GM19023 (cell line): ENCODE data around the gene HAGHL.
"Not testable (repeated sequence)": the region's sequence is repeated elsewhere in the genome, so short reads cannot be mapped to it uniquely, and the experiment has no call there.

Source experiments
- ATAC-seq: cut with Tn5 transposase; IDR thresholded peaks from one replicate; pipeline ENCODE4 v1.9.1; 2021; ENCODE audit warnings: mild to moderate bottlenecking, moderate library complexity; ENCODE audit not compliant: unreplicated experiment

The HAGHL gene

GRCh38 chr16:750485-750884, 23.6 kb downstream of the HAGHL start:
- ATAC-seq = no peak

GRCh38 chr16:751152-752006, 24.5 kb downstream of the HAGHL start:
- no peak for ATAC-seq

- no peak for ATAC-seq
These were observed 25.1 kb downstream of the HAGHL start for GRCh38 chr16:752007-752312.

- ATAC-seq = not testable (repeated sequence)
These were observed 27.3 kb downstream of the HAGHL start for GRCh38 chr16:754121-754607.

- no peak for ATAC-seq
These were observed 27.8 kb downstream of the HAGHL start for GRCh38 chr16:754656-755055.

GRCh38 chr16:756428-756827, 29.5 kb downstream of the HAGHL start:
- ATAC-seq = no peak

GRCh38 chr16:759110-759910, 32.4 kb downstream of the HAGHL start:
- ATAC-seq = no peak

- no peak for ATAC-seq
These were observed 33.2 kb downstream of the HAGHL start for GRCh38 chr16:760065-760464.

GRCh38 chr16:760545-761343, 33.8 kb downstream of the HAGHL start, which contains the start of gene MSLN:
Gene MSLN, plus strand, starts transcription at chr16:760734. Its CDS starts 1,947 bp downstream, at chr16:762681.
- no peak for ATAC-seq

GRCh38 chr16:761625-762513, 35.0 kb downstream of the HAGHL start:
- ATAC-seq = no peak

GRCh38 chr16:762595-763268, 35.8 kb downstream of the HAGHL start:
- ATAC-seq = no peak

- no peak for ATAC-seq
These were observed 36.7 kb downstream of the HAGHL start for GRCh38 chr16:763369-764183.

- no peak for ATAC-seq
These were observed 37.4 kb downstream of the HAGHL start for GRCh38 chr16:764184-764750.

- no peak for ATAC-seq
These were observed 38.1 kb downstream of the HAGHL start for GRCh38 chr16:764848-765487.

GRCh38 chr16:765488-765865, 38.6 kb downstream of the HAGHL start:
- no peak for ATAC-seq

- ATAC-seq = no peak
These were observed 39.3 kb downstream of the HAGHL start for GRCh38 chr16:766008-766819.
